Nephron (organoid): ENCODE results near the gene ZNF385C.

Experiments
- H3K27ac Mint-ChIP-seq, 3 experiments: 2 replicates each; pipeline ENCODE4 v1.8.0; 2020; ENCODE audit warnings: mixed read lengths in 3 of 3, mild to moderate bottlenecking in 2 of 3, moderate library complexity in 1 of 3
- H3K27me3 Mint-ChIP-seq: 2 replicates; pipeline ENCODE4 v1.8.0; 2021; ENCODE audit warnings: low read depth, mild to moderate bottlenecking, moderate library complexity, mixed read lengths
- H3K36me3 Mint-ChIP-seq: 2 replicates; pipeline ENCODE4 v1.8.0; 2020; ENCODE audit warnings: low read depth, mixed read lengths
- H3K4me1 Mint-ChIP-seq: 2 replicates; pipeline ENCODE4 v1.8.0; 2020; ENCODE audit warnings: mixed read lengths
- H3K4me3 Mint-ChIP-seq, 3 experiments: 2 replicates each; pipeline ENCODE4 v1.8.0; 2020; ENCODE audit warnings: mild to moderate bottlenecking in 3 of 3, mixed read lengths in 3 of 3, moderate library complexity in 2 of 3
- H3K9me3 Mint-ChIP-seq: 2 replicates; pipeline ENCODE4 v1.8.0; 2020; ENCODE audit warnings: mixed read lengths
- CTCF ChIP-seq, 3 experiments: fragments of 200-600 bp; sonication (generic); IDR thresholded peaks; one replicate each; pipeline ENCODE4 v1.5.0; 2021; ENCODE audit warnings: antibody characterized with exemption in 3 of 3; ENCODE audit not compliant: unreplicated experiment in 3 of 3

ZNF385C gene

GRCh38 chr17:42050393-42051012, 47.8 kb downstream of the ZNF385C start, which contains the start of gene C17orf113:
C17orf113 (minus strand) TSS chr17:42050601; CDS start chr17:42043376, 7,225 bp downstream.
- Mint-ChIP-seq H3K27me3 (peaks cover 35% of the 10 kb centered on the region), H3K4me3 (peak within 1 kb of the TSS; percentile 88 to 91 (median 91)), H3K36me3 (no peaks in the 10 kb centered on the region), H3K27ac (peak within 1 kb of the TSS; percentile 60 to 82 (median 76)), H3K4me1 (peaks cover 7% of the 10 kb centered on the region), H3K9me3 (no peaks in the 10 kb centered on the region)
- TF ChIP-seq CTCF (IDR thresholded peaks at IDR 0.05; ENCODE audit: unreplicated experiment in 3 of 3) = peak in 2 of 3 experiments; percentile 49 to 51

- H3K27ac Mint-ChIP-seq = peak overlapping the region; percentile 60 to 82 (median 76)
- peak overlapping the region; percentile 88 to 91 (median 91) for H3K4me3 Mint-ChIP-seq
These were observed 48.4 kb downstream of the ZNF385C start for GRCh38 chr17:42049834-42050392.

GRCh38 chr17:42047343-42047742, 50.9 kb downstream of the ZNF385C start:
- no peak overlapping the region for H3K4me3 Mint-ChIP-seq
- TF ChIP-seq CTCF (IDR thresholded peaks at IDR 0.05; ENCODE audit: unreplicated experiment in 3 of 3) = no peak
- H3K9me3 Mint-ChIP-seq = no peaks in the 10 kb centered on the region
- H3K4me1 Mint-ChIP-seq = no peaks in the 10 kb centered on the region
- H3K27ac Mint-ChIP-seq = no peak overlapping the region
- no peaks in the 10 kb centered on the region for H3K36me3 Mint-ChIP-seq
- peaks cover 21% of the 10 kb centered on the region for H3K27me3 Mint-ChIP-seq

More at GRCh38 chr17:42049834-42050392, 48.4 kb downstream of the ZNF385C start:
- Mint-ChIP-seq H3K9me3 (no peaks in the 10 kb centered on the region), H3K36me3 (no peaks in the 10 kb centered on the region), H3K4me1 (peaks cover 2% of the 10 kb centered on the region), H3K27me3 (peaks cover 35% of the 10 kb centered on the region)
- no peak for TF ChIP-seq CTCF (IDR thresholded peaks at IDR 0.05; ENCODE audit: unreplicated experiment in 3 of 3)

- Mint-ChIP-seq H3K27me3 (peaks cover 5% of the 10 kb centered on the region), H3K4me3 (no peak overlapping the region), H3K36me3 (no peaks in the 10 kb centered on the region), H3K27ac (no peak overlapping the region), H3K4me1 (no peaks in the 10 kb centered on the region), H3K9me3 (no peaks in the 10 kb centered on the region)
- no peak for TF ChIP-seq CTCF (IDR thresholded peaks at IDR 0.05; ENCODE audit: unreplicated experiment in 3 of 3)
These were observed 52.6 kb downstream of the ZNF385C start for GRCh38 chr17:42045719-42046118.

- H3K4me1 Mint-ChIP-seq = no peaks in the 10 kb centered on the region
- TF ChIP-seq CTCF (IDR thresholded peaks at IDR 0.05; ENCODE audit: unreplicated experiment in 3 of 3) = no peak
These were observed 55.5 kb downstream of the ZNF385C start for GRCh38 chr17:42042598-42043319.

More at GRCh38 chr17:42042598-42043319, 55.5 kb downstream of the ZNF385C start:
- Mint-ChIP-seq H3K27me3 (no peaks in the 10 kb centered on the region), H3K9me3 (no peaks in the 10 kb centered on the region), H3K4me3 (no peak overlapping the region), H3K36me3 (no peaks in the 10 kb centered on the region), H3K27ac (no peak overlapping the region)
